Esophagus muscularis mucosa (tissue), 3 donors: ENCODE data around the gene MPP1.

ENCODE experiments used
- POLR2AphosphoS5 ChIP-seq, 2 donors: sonication (generic); formaldehyde crosslinking; IDR thresholded peaks; one replicate each; pipeline ENCODE4 v1.6.1; 2017; ENCODE audit warnings: antibody characterized with exemption in 2 of 2
- TF ChIP-seq, protein P1 (sequence below), 3 experiments: fragments of 200-600 bp in 2 of 3; fragments of 450-650 bp in 1 of 3; sonication (generic) in 2 of 3; IDR thresholded peaks; one replicate each; pipeline ENCODE4 v1.5.1; 2017 to 2019; ENCODE audit warnings: antibody characterized with exemption in 3 of 3, mild to moderate bottlenecking in 2 of 3, moderate library complexity in 1 of 3

DNA sequence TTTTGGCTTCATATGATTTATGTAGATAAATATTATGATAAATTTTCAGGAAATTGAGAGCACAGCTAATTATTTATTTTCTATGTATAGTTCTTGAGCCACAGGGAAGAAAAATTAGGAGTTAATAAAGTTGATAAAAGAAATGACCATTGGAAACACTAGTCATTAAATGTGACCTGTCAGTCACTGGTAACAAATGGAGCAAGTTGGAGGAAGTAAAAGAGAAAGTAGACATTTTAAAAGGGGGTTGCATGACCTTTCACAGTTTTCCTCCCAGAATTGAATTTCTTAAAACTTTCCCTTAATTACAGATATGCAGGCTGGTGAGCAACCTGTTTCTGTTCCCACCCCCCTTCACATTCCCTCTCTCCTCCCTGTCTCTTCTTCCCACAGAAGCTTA lies 23.8 kb upstream of the MPP1 start:
- no peak for TF ChIP-seq POLR2AphosphoS5 (IDR thresholded peaks at IDR 0.05)
- TF ChIP-seq, protein P1, sequence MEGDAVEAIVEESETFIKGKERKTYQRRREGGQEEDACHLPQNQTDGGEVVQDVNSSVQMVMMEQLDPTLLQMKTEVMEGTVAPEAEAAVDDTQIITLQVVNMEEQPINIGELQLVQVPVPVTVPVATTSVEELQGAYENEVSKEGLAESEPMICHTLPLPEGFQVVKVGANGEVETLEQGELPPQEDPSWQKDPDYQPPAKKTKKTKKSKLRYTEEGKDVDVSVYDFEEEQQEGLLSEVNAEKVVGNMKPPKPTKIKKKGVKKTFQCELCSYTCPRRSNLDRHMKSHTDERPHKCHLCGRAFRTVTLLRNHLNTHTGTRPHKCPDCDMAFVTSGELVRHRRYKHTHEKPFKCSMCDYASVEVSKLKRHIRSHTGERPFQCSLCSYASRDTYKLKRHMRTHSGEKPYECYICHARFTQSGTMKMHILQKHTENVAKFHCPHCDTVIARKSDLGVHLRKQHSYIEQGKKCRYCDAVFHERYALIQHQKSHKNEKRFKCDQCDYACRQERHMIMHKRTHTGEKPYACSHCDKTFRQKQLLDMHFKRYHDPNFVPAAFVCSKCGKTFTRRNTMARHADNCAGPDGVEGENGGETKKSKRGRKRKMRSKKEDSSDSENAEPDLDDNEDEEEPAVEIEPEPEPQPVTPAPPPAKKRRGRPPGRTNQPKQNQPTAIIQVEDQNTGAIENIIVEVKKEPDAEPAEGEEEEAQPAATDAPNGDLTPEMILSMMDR (IDR thresholded peaks at IDR 0.05) = no peak
